AG20443 (cell line): ENCODE measurements around the gene CALML3.

ENCODE experiments used
- DNase-seq: peaks from one replicate; pipeline ENCODE4 v3.0.0; 2012; ENCODE audit warnings: low spot score, mixed read lengths

The CALML3 gene

DNA sequence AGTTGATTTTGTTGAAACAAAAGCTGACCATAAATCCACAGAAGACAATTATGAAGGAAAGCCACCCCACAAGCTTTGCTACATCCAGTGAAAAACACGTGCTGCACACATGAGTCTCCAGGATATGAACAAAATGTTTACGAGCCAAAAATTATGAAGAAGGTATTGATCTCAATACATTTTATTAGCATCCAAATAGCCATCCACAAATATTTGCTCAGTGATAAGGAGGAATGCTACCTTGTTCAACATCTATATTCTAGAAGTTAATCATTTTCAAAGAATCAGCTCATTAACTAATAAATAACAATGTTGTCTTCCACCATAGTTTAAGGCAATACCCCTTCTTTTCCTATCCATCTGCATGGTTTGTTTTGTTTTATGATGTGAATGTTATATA lies 42.7 kb downstream of the CALML3 start:
- DNase-seq: no peak

DNA sequence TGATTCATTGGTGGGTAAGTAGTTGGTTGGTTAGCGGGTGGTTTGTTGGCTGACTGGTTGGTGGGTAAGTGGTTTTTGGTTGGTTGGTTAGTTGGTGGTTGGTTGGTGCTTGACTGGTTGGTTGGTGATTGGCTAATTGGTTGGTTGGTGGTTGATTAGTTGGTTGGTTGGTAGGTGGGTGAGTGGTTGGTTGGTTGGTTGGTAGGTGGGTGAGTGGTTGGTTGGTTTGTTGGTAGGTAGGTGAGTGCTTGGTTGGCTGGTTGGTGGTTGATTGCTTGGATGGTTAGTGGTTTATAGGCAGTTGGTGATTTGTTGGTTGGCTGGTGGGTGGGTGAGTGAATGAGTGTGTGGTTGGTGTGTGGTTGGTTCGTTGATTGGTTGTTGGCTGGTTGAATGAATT lies 44.2 kb downstream of the CALML3 start:
- no peak for DNase-seq

DNA sequence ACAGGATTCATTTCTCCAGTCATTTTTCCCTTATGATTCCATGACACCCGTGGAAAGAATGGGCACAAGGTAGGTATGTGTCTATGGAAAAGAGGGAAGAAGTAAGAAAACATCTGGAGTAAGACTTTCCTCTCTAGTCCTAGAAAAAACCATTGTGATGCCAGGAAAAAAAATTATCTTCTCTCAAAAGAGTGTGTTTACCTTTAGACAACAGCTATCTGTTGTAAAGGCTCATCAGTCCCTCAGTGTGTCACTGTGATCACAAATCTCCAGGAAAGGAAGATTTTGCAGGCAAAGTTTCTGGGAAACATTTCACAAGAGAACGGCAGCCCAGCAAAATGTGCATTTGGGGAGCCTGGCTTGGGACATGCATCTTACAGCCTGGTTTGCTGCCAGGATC lies 44.8 kb downstream of the CALML3 start:
- DNase-seq: no peak

DNA sequence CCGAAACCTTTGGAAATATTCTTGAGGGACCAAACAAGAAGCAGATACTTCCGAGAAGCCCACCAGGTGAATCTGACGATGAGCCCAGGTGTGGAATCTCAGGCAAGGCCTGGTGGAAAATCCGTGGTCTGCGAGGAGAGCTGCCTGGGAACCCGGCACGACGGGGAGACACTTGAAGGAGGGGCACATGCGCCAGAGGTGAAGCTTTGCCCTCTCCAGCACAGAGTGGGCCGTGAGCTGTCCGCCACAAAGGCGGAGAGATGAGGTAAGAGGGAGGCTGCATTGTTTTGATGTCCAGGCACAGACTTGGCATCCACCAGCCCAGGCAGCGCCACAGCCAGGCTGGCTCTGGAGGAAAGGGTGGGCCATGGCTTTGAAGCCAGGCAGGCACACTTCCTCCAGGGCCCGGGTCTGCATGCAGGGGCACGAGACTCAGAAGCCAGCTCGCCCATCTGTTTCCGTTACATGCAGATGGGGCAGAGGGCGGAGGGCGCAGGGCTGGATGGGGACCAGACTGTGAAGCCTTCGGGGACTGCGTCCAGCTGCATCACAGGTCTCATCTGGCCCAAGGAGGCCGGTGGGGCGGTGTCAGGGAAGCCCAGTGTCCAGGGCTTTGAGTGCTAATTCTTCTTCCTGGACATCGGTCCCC lies 45.4 kb downstream of the CALML3 start:
- DNase-seq: no peak

DNA sequence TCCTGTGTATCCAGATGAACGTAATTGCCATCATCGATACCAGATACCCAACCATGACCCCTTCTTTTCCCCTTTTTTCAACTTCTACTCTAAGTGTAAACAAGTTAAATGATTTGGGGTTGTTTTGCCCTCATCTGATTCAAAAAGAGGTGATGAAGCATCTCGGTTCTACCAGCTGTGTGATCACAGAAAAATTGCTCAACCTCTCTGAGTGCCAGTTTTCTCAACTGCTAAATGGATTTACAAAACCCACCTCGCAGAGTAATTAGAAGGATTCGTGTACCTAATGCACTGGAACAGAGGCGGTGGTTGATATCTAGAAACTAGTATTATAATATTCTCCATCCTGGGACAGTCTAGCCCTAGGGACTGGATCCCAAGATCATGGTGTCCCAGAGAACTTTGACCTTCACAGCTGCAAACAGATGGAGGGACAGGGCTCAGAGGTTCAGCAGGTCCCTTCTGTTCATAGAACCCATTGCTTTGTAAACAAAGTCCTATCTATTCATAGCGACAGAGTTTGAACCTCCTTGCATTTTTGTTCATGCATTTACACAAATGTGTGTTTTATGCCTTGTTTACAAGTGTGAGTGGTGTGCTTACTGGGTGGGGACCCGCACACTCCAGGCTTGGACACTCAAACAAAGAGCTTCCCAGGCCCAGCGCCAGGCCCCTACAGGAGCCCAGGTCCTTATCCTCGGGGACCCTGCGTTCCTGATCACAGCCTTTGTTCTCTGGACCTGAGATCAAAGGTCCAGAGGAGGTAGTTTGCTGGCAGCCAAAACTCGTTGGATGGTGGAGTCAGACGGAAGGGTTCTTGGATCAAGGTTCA lies 46.4 kb downstream of the CALML3 start:
- DNase-seq: no peak

DNA sequence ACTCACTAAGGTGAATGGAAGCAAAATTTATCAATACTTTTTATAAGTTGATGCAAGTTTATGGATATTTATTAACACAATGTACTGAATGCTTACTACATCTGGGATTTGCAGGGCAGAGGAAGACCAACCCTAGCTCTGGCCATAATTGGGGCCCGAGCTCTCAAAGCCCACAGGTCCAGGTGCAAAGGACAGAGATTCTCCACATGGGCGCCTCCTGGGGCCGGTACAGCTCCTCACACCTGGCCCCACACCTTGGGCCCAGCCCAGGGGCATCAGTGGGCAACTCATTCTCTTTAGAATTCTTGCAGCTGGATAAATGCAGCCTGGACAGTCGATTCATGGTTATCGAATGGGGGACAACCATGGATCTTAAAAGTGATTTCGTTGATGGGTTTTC lies 47.1 kb downstream of the CALML3 start:
- DNase-seq: no peak

DNA sequence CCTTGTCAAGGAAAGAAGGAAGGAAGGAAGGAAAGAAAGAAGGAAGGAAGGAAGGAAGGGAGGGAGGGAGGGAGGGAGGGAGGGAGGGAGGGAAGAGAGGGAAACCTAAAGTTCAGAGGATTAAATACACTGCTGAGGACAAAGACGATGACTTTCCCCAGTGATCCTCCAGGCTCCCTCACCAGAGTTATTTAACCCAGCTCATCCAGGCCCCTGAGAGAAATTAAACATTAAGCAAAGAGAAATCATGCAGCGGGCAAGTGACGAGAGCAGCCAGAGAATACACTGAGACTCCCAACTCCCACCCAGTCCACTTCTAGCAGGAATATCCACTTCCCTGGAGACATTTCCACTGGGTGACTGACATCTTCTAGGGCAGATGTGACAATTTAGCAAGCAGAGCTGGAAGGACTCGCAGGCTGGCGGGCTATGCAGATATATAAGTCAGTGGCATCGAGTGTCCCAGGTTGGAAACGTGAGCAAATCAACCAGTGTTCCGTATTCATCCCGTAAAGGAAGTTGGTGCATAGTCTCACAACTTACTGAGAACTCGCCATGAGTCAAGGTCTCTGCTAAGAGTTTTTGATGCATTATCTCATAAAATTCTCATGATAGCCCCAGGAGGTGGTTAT lies 48.7 kb downstream of the CALML3 start:
- no peak for DNase-seq

DNA sequence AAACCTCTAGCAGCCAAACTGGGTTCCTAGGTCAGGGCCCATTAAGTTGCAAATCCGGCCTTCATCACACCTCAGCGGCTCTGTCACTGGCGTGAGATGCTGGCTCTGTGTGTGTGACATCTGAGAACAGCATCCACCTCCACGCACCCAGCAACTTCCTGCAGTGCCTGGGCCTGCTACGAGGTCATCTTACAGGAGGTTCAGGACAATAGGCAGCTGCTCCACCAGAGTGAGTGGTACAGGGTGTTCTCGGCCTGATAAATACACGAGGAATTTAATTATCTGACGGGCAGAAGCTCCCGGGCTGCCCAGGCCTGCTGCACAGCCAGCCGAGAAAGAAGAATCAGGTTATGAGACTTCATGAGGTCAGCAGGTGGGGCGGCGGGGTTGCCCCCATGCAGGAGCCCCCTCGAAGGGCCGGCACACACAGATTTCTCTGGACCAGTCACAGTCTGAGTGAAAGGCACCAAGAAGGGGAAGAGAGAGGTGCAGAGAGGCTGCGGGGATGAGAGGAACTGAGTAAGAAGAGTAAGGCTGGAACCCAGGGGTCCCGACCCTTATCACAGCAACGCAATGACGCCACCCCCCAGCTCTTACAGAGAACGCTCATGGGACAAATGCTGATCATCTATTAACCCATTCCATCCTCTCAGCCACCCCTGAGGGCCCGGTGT lies 49.3 kb downstream of the CALML3 start:
- DNase-seq: no peak

DNA sequence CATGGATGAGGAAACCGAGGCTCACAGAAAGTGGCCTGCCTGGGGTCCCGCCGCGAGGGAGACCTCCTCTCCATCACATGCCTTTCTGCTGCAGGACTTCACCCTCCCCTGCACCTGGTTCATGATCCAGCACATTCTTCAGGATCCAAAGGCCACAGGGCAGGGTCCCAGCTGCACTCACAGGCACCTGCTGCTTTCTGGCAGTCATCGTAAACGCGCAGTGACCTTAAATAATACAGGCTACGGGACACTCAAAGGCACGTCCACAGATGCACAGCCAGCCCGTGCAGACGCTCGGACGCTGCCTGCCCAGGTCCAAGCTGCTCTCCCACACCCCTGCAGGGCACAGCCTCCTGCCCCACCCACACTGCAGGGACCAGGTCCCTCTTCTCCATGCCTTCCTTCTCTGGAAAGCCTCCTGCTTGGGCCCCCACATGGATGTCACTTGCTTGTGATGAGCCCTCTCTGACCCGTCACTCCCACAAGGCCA lies 49.9 kb downstream of the CALML3 start:
- no peak for DNase-seq

DNA sequence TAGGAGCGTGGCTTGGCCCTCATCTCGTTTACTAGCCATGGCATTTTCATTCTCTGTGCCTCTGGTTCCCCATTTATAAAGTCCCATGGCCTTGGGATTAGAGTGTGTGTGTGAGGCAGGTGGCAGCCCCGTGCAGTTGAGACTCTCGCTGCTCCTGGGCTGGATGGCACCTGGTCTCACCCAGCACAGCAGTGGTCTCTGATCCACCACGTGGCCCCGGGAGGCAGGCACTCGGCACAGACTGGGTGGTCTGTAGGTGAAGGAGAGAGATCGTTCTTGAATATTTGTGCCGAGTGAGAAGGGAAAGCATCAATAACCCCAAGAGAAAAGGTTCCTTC lies 50.4 kb downstream of the CALML3 start:
- DNase-seq: no peak

DNA sequence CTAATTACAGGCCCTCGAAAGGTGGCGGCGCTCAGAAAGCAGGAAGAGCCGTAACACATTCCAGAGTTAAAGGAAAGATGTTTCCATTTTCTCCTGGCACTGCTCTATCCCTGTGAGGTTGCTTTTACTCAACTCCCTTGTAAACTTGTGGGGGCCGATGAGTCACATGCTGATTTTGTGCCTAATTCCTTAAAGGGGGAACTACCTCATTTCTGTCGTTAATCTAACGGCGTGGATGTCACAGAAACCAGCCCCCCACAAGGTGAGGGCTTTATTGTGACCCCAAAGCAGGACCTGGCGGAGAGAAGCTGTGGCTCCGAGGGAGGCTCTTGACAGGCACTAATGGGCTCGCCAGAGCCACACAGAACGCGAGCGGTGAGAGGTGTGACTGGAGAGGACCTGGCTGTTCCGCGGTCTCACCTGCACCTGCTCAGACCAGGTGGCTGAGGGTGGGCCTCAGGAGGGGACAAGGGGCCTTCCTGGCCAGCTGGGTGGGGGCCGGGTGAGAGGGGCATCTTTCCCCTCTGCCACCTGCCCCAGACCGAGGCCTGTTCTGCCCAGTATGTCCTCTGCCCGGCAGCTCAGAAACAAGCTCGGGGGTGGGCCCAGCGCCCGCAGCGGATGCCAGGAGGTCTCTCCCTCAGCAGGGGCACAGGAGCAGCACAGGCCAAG lies 50.9 kb downstream of the CALML3 start:
- DNase-seq: peak; percentile 84

DNA sequence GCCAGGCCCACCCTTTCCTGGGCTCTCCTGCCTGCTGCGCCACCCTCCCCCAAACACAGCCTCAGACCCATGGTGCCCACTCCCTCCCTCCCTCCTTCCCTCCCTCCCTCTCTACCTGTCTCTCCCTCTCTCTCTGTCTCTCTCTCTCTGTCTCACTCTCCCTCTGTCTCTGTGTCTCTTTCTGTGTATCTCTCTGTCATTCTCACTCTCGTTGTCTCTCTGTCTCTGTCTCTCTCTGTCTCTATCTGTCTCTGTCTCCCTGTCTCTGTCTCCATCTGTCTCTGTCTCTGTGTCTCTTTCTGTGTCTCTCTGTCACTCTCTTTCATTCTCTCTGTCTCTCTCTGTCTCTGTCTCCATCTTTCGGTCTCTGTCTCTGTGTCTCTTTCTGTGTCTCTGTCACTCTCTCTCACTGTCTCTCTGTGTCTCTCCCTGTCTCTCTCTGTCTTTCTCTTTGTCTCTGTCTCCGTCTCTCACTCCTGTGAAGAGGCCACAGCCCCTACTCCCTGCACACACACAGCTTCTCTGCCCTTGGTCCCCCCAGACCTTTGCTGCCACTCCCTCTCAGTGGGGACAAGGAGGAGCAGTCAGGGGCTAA lies 51.5 kb downstream of the CALML3 start:
- no peak for DNase-seq
